ENCODE measurements around the gene SMAP2.

- TF ChIP-seq SIN3A (IDR thresholded peaks at IDR 0.05; ENCODE audit: borderline replicate concordance, insufficient read depth, low read length), result no peak
- no peak for TF ChIP-seq POLR2AphosphoS5 (IDR thresholded peaks at IDR 0.05; ENCODE audit: low read depth, low read length)
- TF ChIP-seq REST (IDR thresholded peaks at IDR 0.05; ENCODE audit: insufficient read depth in 1 of 2, low read depth in 2 of 2, low read length in 2 of 2), result no peak
Observed at GRCh38 chr1:40411843-40412242, 38.3 kb downstream of the SMAP2 start.

Data from PFSK-1 (cell line).